IMR-90 (cell line): ENCODE results near the gene PDE6B. TPM values are rescaled to one million over a fixed set of nuclear protein-coding genes. Genes with fewer than 3 reads are reported as not detected.

Experiments
- ATAC-seq: fragments of 200-7000 bp; cut with Tn5 transposase; 2 replicates; pipeline ENCODE4 v1.9.1; 2020; ENCODE audit warnings: low read depth, mild to moderate bottlenecking, moderate library complexity
- BruUV-seq: library from RNA; stranded (reverse); fragments of 400-500 nt; replicated peaks from 2 replicates; lab custom pipeline; 2021; lab: Mats Ljungman, UMichigan
- CTCF ChIA-PET: fragments of 300-600 bp; formaldehyde crosslinking; extraction: SDS; loops from one replicate; lab custom pipeline; 2021; ENCODE audit warnings: antibody characterized with exemption; lab: Yijun Ruan, JAX
- POLR2A ChIA-PET: fragments of 300-600 bp; sonication (Branson Sonifier 250); formaldehyde crosslinking; loops from one replicate; lab custom pipeline; 2022; ENCODE audit warnings: antibody characterized with exemption; ENCODE audit not compliant: unreplicated experiment; lab: Charles Lee
- DNase-seq: peaks from one replicate; pipeline ENCODE4 v3.0.0; 2013
- H2AFZ ChIP-seq: replicated peaks from 2 replicates; pipeline ENCODE3; 2013; ENCODE audit warnings: low read length, mild to moderate bottlenecking; ENCODE audit not compliant: poor library complexity
- H2AK5ac ChIP-seq: 2 replicates; pipeline ENCODE4 v1.6.1; 2013; ENCODE audit warnings: low read depth, low read length, inconsistent platforms
- H2AK9ac ChIP-seq: replicated peaks from 2 replicates; pipeline ENCODE3; 2013; ENCODE audit warnings: mild to moderate bottlenecking, low read depth, low read length, moderate library complexity; ENCODE audit not compliant: poor library complexity
- H2BK120ac ChIP-seq: 2 replicates; pipeline ENCODE4 v1.6.1; 2013; ENCODE audit warnings: low read depth, low read length, inconsistent platforms
- H2BK15ac ChIP-seq: 3 replicates; pipeline ENCODE4 v1.6.1; 2013; ENCODE audit warnings: low read depth, low read length, inconsistent platforms
- H2BK20ac ChIP-seq: 2 replicates; pipeline ENCODE4 v1.6.1; 2013; ENCODE audit warnings: low read depth, mild to moderate bottlenecking, inconsistent platforms, low read length, moderate library complexity
- H2BK5ac ChIP-seq: 2 replicates; pipeline ENCODE4 v1.6.1; 2013; ENCODE audit warnings: mild to moderate bottlenecking, low read depth, low read length, inconsistent platforms; ENCODE audit not compliant: poor library complexity, severe bottlenecking
- H3K14ac ChIP-seq: replicated peaks from 2 replicates; pipeline ENCODE4 v1.6.1; 2013; ENCODE audit warnings: low read depth, low read length, inconsistent platforms
- H3K18ac ChIP-seq: 2 replicates; pipeline ENCODE4 v1.6.1; 2013; ENCODE audit warnings: low read depth, low read length, control low read depth
- H3K23ac ChIP-seq: 2 replicates; pipeline ENCODE4 v1.6.1; 2013; ENCODE audit warnings: low read depth, low read length, inconsistent platforms
- H3K27ac ChIP-seq: 2 replicates; pipeline ENCODE4 v1.5.1; 2013; ENCODE audit warnings: mild to moderate bottlenecking, control low read depth, low read length; ENCODE audit not compliant: insufficient read depth
- H3K27me3 ChIP-seq: 2 replicates; pipeline ENCODE4 v1.6.1; 2013; ENCODE audit warnings: low read length; ENCODE audit not compliant: control insufficient read depth, insufficient read depth
- H3K36me3 ChIP-seq: 2 replicates; pipeline ENCODE4 v1.6.1; 2013; ENCODE audit warnings: low read length, mixed read lengths; ENCODE audit not compliant: control insufficient read depth, insufficient read depth
- H3K4ac ChIP-seq: 2 replicates; pipeline ENCODE4 v1.6.1; 2013; ENCODE audit warnings: low read depth, low read length, inconsistent platforms
- H3K4me1 ChIP-seq: 2 replicates; pipeline ENCODE4 v1.6.1; 2013; ENCODE audit warnings: low read length, mixed read lengths; ENCODE audit not compliant: control insufficient read depth, insufficient read depth
- H3K4me2 ChIP-seq: 2 replicates; pipeline ENCODE4 v1.6.1; 2013; ENCODE audit warnings: low read depth, mild to moderate bottlenecking, control low read depth, low read length, moderate library complexity
- H3K4me3 ChIP-seq: 2 replicates; pipeline ENCODE4 v1.5.1; 2013; ENCODE audit warnings: low read depth, mild to moderate bottlenecking, control low read depth, low read length, moderate library complexity; ENCODE audit not compliant: insufficient read depth
- H3K56ac ChIP-seq: 2 replicates; pipeline ENCODE4 v1.6.1; 2013; ENCODE audit warnings: low read length, inconsistent platforms; ENCODE audit not compliant: insufficient read depth; ENCODE audit errors: extremely low read depth
- H3K79me1 ChIP-seq, 2 experiments: 2 replicates each; pipeline ENCODE4 v1.6.1; 2013; ENCODE audit warnings: low read length in 2 of 2, inconsistent platforms in 1 of 2, low read depth in 1 of 2
- H3K9ac ChIP-seq: 2 replicates; pipeline ENCODE4 v1.6.1; 2013; ENCODE audit warnings: low read depth, low read length, control low read depth
- H3K9me1 ChIP-seq: 2 replicates; pipeline ENCODE4 v1.6.1; 2013; ENCODE audit warnings: low read length, inconsistent platforms; ENCODE audit not compliant: insufficient read depth
- H3K9me3 ChIP-seq: 2 replicates; pipeline ENCODE4 v1.6.1; 2013; ENCODE audit warnings: low read length; ENCODE audit not compliant: control insufficient read depth, insufficient read depth
- H4K20me1 ChIP-seq: 2 replicates; pipeline ENCODE4 v1.6.1; 2013; ENCODE audit warnings: low read length, inconsistent platforms; ENCODE audit not compliant: insufficient read depth
- H4K5ac ChIP-seq: 2 replicates; pipeline ENCODE4 v1.6.1; 2013; ENCODE audit warnings: mild to moderate bottlenecking, low read depth, low read length, control low read depth
- H4K8ac ChIP-seq, 2 experiments: 2 replicates each; pipeline ENCODE4 v1.6.1; 2013; ENCODE audit warnings: low read depth in 2 of 2, low read length in 2 of 2, control low read depth in 1 of 2, inconsistent platforms in 1 of 2
- H4K91ac ChIP-seq: 2 replicates; pipeline ENCODE4 v1.6.1; 2013; ENCODE audit warnings: low read depth, low read length, inconsistent platforms; ENCODE audit not compliant: insufficient read depth
- BHLHE40 ChIP-seq: fragments of 150-350 bp; IDR thresholded peaks from 2 replicates; pipeline ENCODE4 v1.6.1; 2016; ENCODE audit warnings: mild to moderate bottlenecking, low read depth, low read length
- CEBPB ChIP-seq: IDR thresholded peaks from 2 replicates; pipeline ENCODE4 v1.6.1; 2012; ENCODE audit warnings: low read depth, low read length, improper control_type of control experiment
- CHD1 ChIP-seq: IDR thresholded peaks from 2 replicates; pipeline ENCODE4 v1.6.1; 2012; ENCODE audit warnings: low read depth, low read length, improper control_type of control experiment
- CTCF ChIP-seq: conservative IDR thresholded peaks from 2 replicates; pipeline ENCODE4 v1.5.1; 2012; ENCODE audit warnings: mild to moderate bottlenecking, low read depth, low read length, improper control_type of control experiment
- ELK1 ChIP-seq: fragments of 150-350 bp; IDR thresholded peaks from 2 replicates; pipeline ENCODE4 v1.6.1; 2016; ENCODE audit warnings: low read depth, mild to moderate bottlenecking, low read length, moderate library complexity, borderline replicate concordance
- FOS ChIP-seq: fragments of 150-350 bp; IDR thresholded peaks from 2 replicates; pipeline ENCODE4 v1.6.1; 2016; ENCODE audit warnings: low read depth, low read length
- MAFK ChIP-seq: IDR thresholded peaks from 2 replicates; pipeline ENCODE4 v1.6.1; 2012; ENCODE audit warnings: low read depth, low read length, improper control_type of control experiment
- MAZ ChIP-seq: IDR thresholded peaks from 2 replicates; pipeline ENCODE4 v1.6.1; 2012; ENCODE audit warnings: low read depth, mild to moderate bottlenecking, low read length, improper control_type of control experiment, moderate library complexity, borderline replicate concordance
- MXI1 ChIP-seq: IDR thresholded peaks from 2 replicates; pipeline ENCODE4 v1.6.1; 2012; ENCODE audit warnings: low read depth, mild to moderate bottlenecking, low read length, moderate library complexity, borderline replicate concordance
- NFE2L2 ChIP-seq: fragments of 150-350 bp; IDR thresholded peaks from 2 replicates; pipeline ENCODE4 v1.6.1; 2016; ENCODE audit warnings: low read depth, mild to moderate bottlenecking, low read length
- POLR2A ChIP-seq: IDR thresholded peaks from 2 replicates; pipeline ENCODE4 v1.6.1; 2012; ENCODE audit warnings: mild to moderate bottlenecking, low read depth, low read length
- RAD21 ChIP-seq: IDR thresholded peaks from 2 replicates; pipeline ENCODE4 v1.6.1; 2012; ENCODE audit warnings: low read length, improper control_type of control experiment
- RCOR1 ChIP-seq: IDR thresholded peaks from 2 replicates; pipeline ENCODE4 v1.6.1; 2012; ENCODE audit warnings: mild to moderate bottlenecking, low read length, improper control_type of control experiment; ENCODE audit not compliant: insufficient replicate concordance
- RFX5 ChIP-seq: IDR thresholded peaks from 2 replicates; pipeline ENCODE4 v1.8.0; 2012; ENCODE audit warnings: low read depth, mild to moderate bottlenecking, low read length, moderate library complexity
- SMC3 ChIP-seq: fragments of 150-350 bp; IDR thresholded peaks from 2 replicates; pipeline ENCODE4 v1.6.1; 2016; ENCODE audit warnings: low read depth, mild to moderate bottlenecking, antibody characterized with exemption, low read length, moderate library complexity
- USF2 ChIP-seq: fragments of 150-350 bp; IDR thresholded peaks from 2 replicates; pipeline ENCODE4 v1.6.1; 2017; ENCODE audit warnings: mild to moderate bottlenecking, antibody characterized with exemption, low read length, low read depth
- WGBS, 2 experiments: methylation state at CpG; one replicate each; pipeline versions ENCODE4 v1.1.5 to v1.1.7; 2013; ENCODE audit warnings: missing lambda C conversion rate in 2 of 2; ENCODE audit not compliant: insufficient read length in 1 of 2; ENCODE audit errors: extremely low coverage in 2 of 2; 5-methylcytosine and 5-hydroxymethylcytosine counted together
- dilution Hi-C: fragments of 300-500 bp; cut with HindIII; formaldehyde crosslinking; loops from one replicate; pipeline ENCODE4 v1.14.3; 2018; ENCODE audit warnings: low sequenced_read_pairs; ENCODE audit not compliant: unreplicated experiment
- in situ Hi-C: fragments of 300-500 bp; cut with MboI; formaldehyde crosslinking; loops from 3 replicates; pipeline ENCODE4 v1.14.3; 2019; ENCODE audit warnings: low sequenced_read_pairs, inconsistent platforms, mixed read lengths
- intact Hi-C: fragments of 100-400 bp; cut with micrococcal nuclease; formaldehyde crosslinking; loops from 2 replicates; pipeline ENCODE4 v1.10.0; 2022
- polyA plus RNA-seq, 3 experiments: library from polyadenylated mRNA; depleted of rRNA; stranded (reverse); fragments of >200 nt; gene quantifications; 2 replicates each; pipeline ENCODE4 v1.2.3, GENCODE V29; 2012; ENCODE audit warnings: low replicate concordance in 1 of 3
- total RNA-seq: library from RNA; depleted of rRNA; stranded (reverse); fragments of >200 nt; gene quantifications from 2 replicates; pipeline ENCODE4 v1.2.3, GENCODE V29; 2012

PDE6B gene
- total and polyA plus RNA-seq, 2 of the 4 experiments (the other 2 are of a cell fraction): under 0.01 TPM; not detected in 1

- H4K91ac ChIP-seq: no peak overlapping the region
- TF ChIP-seq ELK1 (no peak), CEBPB (no peak), BHLHE40 (no peak), CHD1 (no peak), RFX5 (no peak), USF2 (no peak), CTCF (no peak), POLR2A (no peak), RAD21 (no peak), MXI1 (no peak), FOS (no peak), NFE2L2 (no peak), SMC3 (no peak), MAZ (no peak), MAFK (no peak), RCOR1 (no peak)
- H3K9me1 ChIP-seq: peaks cover 14% of the 10 kb centered on the region
- H3K4me3 ChIP-seq: no peak overlapping the region
- H2AK9ac ChIP-seq: no peak overlapping the region
- ATAC-seq (no peak), DNase-seq (no peak)
- no peak overlapping the region for H3K4me2 ChIP-seq
- H3K18ac ChIP-seq: no peak overlapping the region
- no peak overlapping the region for H2BK20ac ChIP-seq
- H4K5ac ChIP-seq: no peak overlapping the region
- no peak overlapping the region for H3K14ac ChIP-seq
- no peaks in the 10 kb centered on the region for H3K9me3 ChIP-seq
- peaks cover 12% of the 10 kb centered on the region for H3K36me3 ChIP-seq
- in situ Hi-C loops: no loop called here
- dilution Hi-C loops: no loop called here
- H3K27ac ChIP-seq: no peak overlapping the region
- no peak overlapping the region for H4K8ac ChIP-seq
- peaks cover 15 to 44% of the 10 kb centered on the region in 2 experiments; a peak in 3 of 4 replicates for H3K79me1 ChIP-seq
- BruUV-seq: no TSS peak
- ChIA-PET CTCF (interaction anchor here (1.1 kb wide), 1 partner anchor 28 kb away, joined by 3 read pairs; no protein-coding TSS in a partner anchor), POLR2A (interaction anchor here (0.5 kb wide), 1 partner anchor 268 kb away, joined by 5 read pairs; no protein-coding TSS in a partner anchor)
- WGBS, 2 experiments: 100% methylated on average over 2 of the region's 6 CpGs; no CpG with 5 or more reads in 1 of the 2 experiments
- H3K4ac ChIP-seq: no peak overlapping the region
- peaks cover 58% of the 10 kb centered on the region for H4K20me1 ChIP-seq
- intact Hi-C loops: no loop called here
- no peak overlapping the region for H2AK5ac ChIP-seq
- no peak overlapping the region for H2AFZ ChIP-seq
- no peak overlapping the region for H2BK5ac ChIP-seq
- no peak overlapping the region for H3K9ac ChIP-seq
- H3K56ac ChIP-seq: no peak overlapping the region
- no peak overlapping the region for H2BK15ac ChIP-seq
- H3K23ac ChIP-seq: no peak overlapping the region
- peaks cover 14% of the 10 kb centered on the region; the same call in 1 of the 2 replicates for H3K4me1 ChIP-seq
- H3K27me3 ChIP-seq: no peaks in the 10 kb centered on the region
- no peak overlapping the region for H2BK120ac ChIP-seq
Measured at GRCh38 chr4:709348-709747, 84.0 kb downstream of the PDE6B start.
